Measurements from ENCODE around the gene IFRD2. TPM values are rescaled to one million over a fixed set of nuclear protein-coding genes. Genes with fewer than 3 reads are reported as not detected.

IFRD2 gene
- polyA plus RNA-seq, 1 of the 3 experiments (the other 2 are of a cell fraction), result 73.2 TPM

DNA sequence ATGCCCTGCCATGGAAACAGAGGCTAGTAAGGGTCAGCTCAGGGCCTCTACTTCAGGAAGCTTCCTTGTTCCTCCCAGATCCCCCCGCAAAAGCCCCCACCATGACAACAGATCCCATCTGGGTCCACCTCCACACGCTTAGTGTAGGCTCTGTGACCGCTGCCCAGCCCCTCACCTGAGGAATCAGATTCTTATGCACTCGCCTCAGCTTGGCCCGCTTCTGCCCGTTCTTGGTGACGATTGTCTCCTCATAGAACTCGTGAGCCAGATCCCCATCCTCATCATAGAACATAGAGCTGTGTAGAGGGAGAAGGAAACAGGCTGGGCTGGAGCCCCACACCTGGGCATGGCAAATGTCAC, 33.9 kb upstream of the IFRD2 start (continued):
- TF ChIP-seq RAD21 (IDR thresholded peaks at IDR 0.05; ENCODE audit: low read length) (no peak), GATA2 (CRISPR knock-in tag; IDR thresholded peaks at IDR 0.05) (no peak), SMC3 (IDR thresholded peaks at IDR 0.05; ENCODE audit: low read depth, low read length) (no peak), MAX (IDR thresholded peaks at IDR 0.05; ENCODE audit: low read depth) (no peak)

GRCh38 chr3:50325497-50326181, 33.4 kb upstream of the IFRD2 start:
- H3K27ac ChIP-seq (ENCODE audit: low read depth in 2 of 2, low read length in 1 of 2), result no peak overlapping the region
- no peaks in the 10 kb centered on the region for H4K20me1 ChIP-seq (ENCODE audit: insufficient read depth)
- no peak overlapping the region for H3K4me3 ChIP-seq (ENCODE audit: low read depth in 2 of 2, low read length in 1 of 2)
- H2AFZ ChIP-seq (ENCODE audit: low read depth), result no peak overlapping the region
- H3K27me3 ChIP-seq (ENCODE audit: insufficient read depth), result no peaks in the 10 kb centered on the region
- H3K9ac ChIP-seq, result no peak overlapping the region
- H3K9me3 ChIP-seq, result no peaks in the 10 kb centered on the region
- H3K4me1 ChIP-seq (ENCODE audit: control insufficient read depth in 1 of 2, insufficient read depth in 2 of 2, low read depth in 1 of 2, low read length in 1 of 2), result peaks cover 0 to 25% of the 10 kb centered on the region in 2 experiments; a peak in 2 of 4 replicates
- H3K36me3 ChIP-seq (replicated peaks in 1 of 2; ENCODE audit: control insufficient read depth in 1 of 2, insufficient read depth in 2 of 2, low read length in 1 of 2), result peaks cover 4 to 31% of the 10 kb centered on the region in 2 experiments
- H3K4me2 ChIP-seq, result no peak overlapping the region
- ChIA-PET POLR2A (no interaction called here), CTCF (interaction anchor here (1.0 to 2.4 kb wide), 10 partner anchors 9 to 225 kb away, joined by 3 to 16 read pairs (median 4); partner anchors contain the start of genes HYAL1, HYAL3 and NAA80)
- H3K79me2 ChIP-seq (ENCODE audit: insufficient read depth), result peaks cover 27% of the 10 kb centered on the region
- TF ChIP-seq CHD2 (IDR thresholded peaks at IDR 0.05; ENCODE audit: low read length, partially characterized antibody) (no peak), RXRA (IDR thresholded peaks at IDR 0.05; ENCODE audit: borderline replicate concordance, low read depth) (no peak), POLR2AphosphoS5 (IDR thresholded peaks at IDR 0.05; ENCODE audit: low read depth, low read length) (no peak), TAF1 (IDR thresholded peaks at IDR 0.05; ENCODE audit: borderline replicate concordance, low read depth, low read length) (no peak), NRF1 (IDR thresholded peaks at IDR 0.05; ENCODE audit: low read depth, low read length) (no peak)
- peaks cover 31% of the 10 kb centered on the region for H3F3A ChIP-seq (replicated peaks; ENCODE audit: insufficient read depth)
- H3K9me2 ChIP-seq, result no peaks in the 10 kb centered on the region
- 89% methylated on average over 11 of the region's 11 CpGs for WGBS (ENCODE audit: low lambda C conversion rate)
- no peak for DNase-seq

GRCh38 chr3:50325113-50325480, 32.9 kb upstream of the IFRD2 start:
- Histone ChIP-seq H3K36me3 (replicated peaks in 1 of 2; ENCODE audit: control insufficient read depth in 1 of 2, insufficient read depth in 2 of 2, low read length in 1 of 2) (peaks cover under 1 to 26% of the 10 kb centered on the region in 2 experiments), H3K9me2 (no peaks in the 10 kb centered on the region), H3K4me1 (ENCODE audit: control insufficient read depth in 1 of 2, insufficient read depth in 2 of 2, low read depth in 1 of 2, low read length in 1 of 2) (peaks cover 0 to 30% of the 10 kb centered on the region in 2 experiments; a peak in 2 of 4 replicates), H3F3A (replicated peaks; ENCODE audit: insufficient read depth) (peaks cover 26% of the 10 kb centered on the region), H3K9me3 (no peaks in the 10 kb centered on the region), H3K4me2 (no peak overlapping the region), H3K9ac (no peak overlapping the region), H4K20me1 (ENCODE audit: insufficient read depth) (no peaks in the 10 kb centered on the region), H3K4me3 (ENCODE audit: low read depth in 2 of 2, low read length in 1 of 2) (no peak overlapping the region), H3K27ac (ENCODE audit: low read depth in 2 of 2, low read length in 1 of 2) (no peak overlapping the region), H3K79me2 (ENCODE audit: insufficient read depth) (peaks cover 31% of the 10 kb centered on the region), H3K27me3 (ENCODE audit: insufficient read depth) (no peaks in the 10 kb centered on the region), H2AFZ (ENCODE audit: low read depth) (no peak overlapping the region)
- no peak for DNase-seq
- WGBS (ENCODE audit: low lambda C conversion rate), result 68% methylated on average over 2 of the region's 2 CpGs
- CTCF ChIA-PET, result interaction anchor here (0.6 to 6.0 kb wide), 19 partner anchors 10 to 225 kb away, joined by 3 to 60 read pairs (median 4); partner anchors contain the start of genes HYAL1, HYAL3 and NAA80
- TF ChIP-seq ELF1 (IDR thresholded peaks at IDR 0.05) (no peak), RFX5 (IDR thresholded peaks at IDR 0.05; ENCODE audit: low read length) (no peak), EZH2phosphoT487 (IDR thresholded peaks at IDR 0.05; ENCODE audit: borderline replicate concordance, low read depth) (no peak), YY1 (IDR thresholded peaks at IDR 0.05; ENCODE audit: low read depth) (no peak), GABPA (IDR thresholded peaks at IDR 0.05; ENCODE audit: low read depth) (no peak), NFIC (IDR thresholded peaks at IDR 0.05; ENCODE audit: borderline replicate concordance) (no peak), RXRA (IDR thresholded peaks at IDR 0.05; ENCODE audit: borderline replicate concordance, low read depth) (no peak)
- POLR2A ChIA-PET, result interaction anchor here (1.7 kb wide), 1 partner anchor 33 kb away, joined by 6 read pairs; the partner anchor contains the start of gene IFRD2

All from SK-N-SH (cell line).